GM13977 (cell line): ENCODE data around the gene GEMIN7.

Experiments
- DNase-seq: peaks from one replicate; pipeline ENCODE4 v3.0.0; 2012; ENCODE audit warnings: low spot score
- CTCF ChIP-seq: IDR thresholded peaks from 2 replicates; pipeline ENCODE4 v1.5.1; 2012; ENCODE audit warnings: mild to moderate bottlenecking, control low read depth; ENCODE audit not compliant: insufficient read depth; ENCODE audit errors: extremely low read depth, missing control alignments
- in situ Hi-C: fragments of 300-500 bp; cut with MboI; formaldehyde crosslinking; loops from one replicate; pipeline ENCODE4 v1.12.0; 2022; ENCODE audit warnings: low sequenced_read_pairs, low pct_unique_long_range_greater_than_20kb, mixed read lengths, inconsistent platforms; ENCODE audit not compliant: unreplicated experiment

GEMIN7 gene

GRCh38 chr19:45133661-45134060, 54.6 kb downstream of the GEMIN7 start:
- no peak for TF ChIP-seq CTCF
- no peak for DNase-seq
- in situ Hi-C loops, result no loop called here

- no peak for TF ChIP-seq CTCF
- in situ Hi-C loops, result no loop called here
- no peak for DNase-seq
Measured at GRCh38 chr19:45135176-45135885, 56.3 kb downstream of the GEMIN7 start.

GRCh38 chr19:45136507-45137178, 57.6 kb downstream of the GEMIN7 start:
- DNase-seq, result peak; percentile 73
- in situ Hi-C loops, result no loop called here
- TF ChIP-seq CTCF, result no peak

- in situ Hi-C loops, result no loop called here
Measured at GRCh38 chr19:45137179-45137761, 58.2 kb downstream of the GEMIN7 start.

GRCh38 chr19:45138303-45138751, 59.3 kb downstream of the GEMIN7 start:
- peak; percentile 20 for DNase-seq
- no peak for TF ChIP-seq CTCF
- in situ Hi-C loops, result no loop called here

More at GRCh38 chr19:45137179-45137761, 58.2 kb downstream of the GEMIN7 start:
- TF ChIP-seq CTCF, result peak; percentile 21
- peak; percentile 86 for DNase-seq

- in situ Hi-C loops, result no loop called here
- no peak for TF ChIP-seq CTCF
- DNase-seq, result peak; percentile 23
Measured at GRCh38 chr19:45139286-45140143, 60.5 kb downstream of the GEMIN7 start.
